GM12865 (cell line): ENCODE data around the gene RABGAP1L.
"Not testable (repeated sequence)": the region's sequence is repeated elsewhere in the genome, so short reads cannot be mapped to it uniquely, and the experiment has no call there.

ENCODE experiments used
- DNase-seq: peaks from one replicate; pipeline ENCODE4 v3.0.0; 2010; ENCODE audit warnings: low read depth
- H3K4me3 ChIP-seq: 2 replicates; pipeline ENCODE4 v1.5.1; 2011; ENCODE audit warnings: mild to moderate bottlenecking, low read depth, low read length, control low read depth
- TF ChIP-seq, protein P1 (sequence below): IDR thresholded peaks from 2 replicates; pipeline ENCODE4 v1.5.1; 2011; ENCODE audit warnings: low read length, control low read depth, low read depth, inconsistent platforms; ENCODE audit not compliant: insufficient read depth; ENCODE audit errors: missing control alignments

RABGAP1L gene

DNA sequence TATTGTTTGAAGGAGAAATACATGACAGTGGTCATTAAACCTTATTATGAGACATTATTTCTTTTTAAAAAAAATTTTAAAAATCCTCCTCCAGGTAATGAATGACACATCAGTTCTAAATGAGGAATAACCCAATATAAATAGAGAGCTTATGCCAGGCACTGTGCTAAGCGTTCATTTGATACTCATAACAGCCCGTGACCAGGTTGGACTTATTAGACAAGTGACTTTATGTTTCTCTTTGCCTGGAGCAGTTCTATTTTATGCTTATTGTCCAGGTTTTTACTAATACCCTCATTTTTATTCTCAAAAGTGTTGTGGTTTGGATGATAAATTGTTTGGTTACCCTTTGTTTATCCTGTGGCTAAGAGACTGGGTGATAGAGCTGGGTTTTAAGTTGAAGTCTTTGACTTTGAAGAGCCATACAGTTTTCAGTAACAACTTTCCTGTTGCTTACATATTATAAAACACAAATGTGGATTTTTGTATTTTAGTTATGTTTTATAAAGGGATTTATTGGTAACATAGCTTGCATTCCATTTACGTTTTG is 84.2 kb downstream of the RABGAP1L start:
- DNase-seq: no peak
- H3K4me3 ChIP-seq: no peak overlapping the region
- TF ChIP-seq, protein P1, sequence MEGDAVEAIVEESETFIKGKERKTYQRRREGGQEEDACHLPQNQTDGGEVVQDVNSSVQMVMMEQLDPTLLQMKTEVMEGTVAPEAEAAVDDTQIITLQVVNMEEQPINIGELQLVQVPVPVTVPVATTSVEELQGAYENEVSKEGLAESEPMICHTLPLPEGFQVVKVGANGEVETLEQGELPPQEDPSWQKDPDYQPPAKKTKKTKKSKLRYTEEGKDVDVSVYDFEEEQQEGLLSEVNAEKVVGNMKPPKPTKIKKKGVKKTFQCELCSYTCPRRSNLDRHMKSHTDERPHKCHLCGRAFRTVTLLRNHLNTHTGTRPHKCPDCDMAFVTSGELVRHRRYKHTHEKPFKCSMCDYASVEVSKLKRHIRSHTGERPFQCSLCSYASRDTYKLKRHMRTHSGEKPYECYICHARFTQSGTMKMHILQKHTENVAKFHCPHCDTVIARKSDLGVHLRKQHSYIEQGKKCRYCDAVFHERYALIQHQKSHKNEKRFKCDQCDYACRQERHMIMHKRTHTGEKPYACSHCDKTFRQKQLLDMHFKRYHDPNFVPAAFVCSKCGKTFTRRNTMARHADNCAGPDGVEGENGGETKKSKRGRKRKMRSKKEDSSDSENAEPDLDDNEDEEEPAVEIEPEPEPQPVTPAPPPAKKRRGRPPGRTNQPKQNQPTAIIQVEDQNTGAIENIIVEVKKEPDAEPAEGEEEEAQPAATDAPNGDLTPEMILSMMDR: no peak

DNA sequence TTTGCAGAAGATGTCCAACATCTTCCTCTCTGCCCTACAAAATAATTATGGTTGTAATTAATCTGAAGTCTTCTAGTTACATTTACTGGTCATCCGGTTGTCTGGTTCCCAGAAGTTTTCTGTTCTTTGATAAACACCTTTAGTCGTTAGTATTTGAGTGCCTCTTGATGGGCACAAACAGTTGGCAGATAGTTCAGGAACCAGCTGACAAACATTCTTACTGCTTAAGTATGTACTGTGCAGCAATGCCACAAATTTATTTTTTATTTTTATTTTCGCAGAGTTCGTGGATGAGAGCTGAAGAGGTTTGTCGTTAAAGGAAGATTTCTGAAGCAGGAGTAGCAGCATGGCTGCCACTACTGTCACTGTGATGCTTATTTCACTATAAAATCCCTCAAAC is 84.7 kb downstream of the RABGAP1L start:
- TF ChIP-seq, protein P1: no peak
- H3K4me3 ChIP-seq: no peak overlapping the region
- no peak for DNase-seq

DNA sequence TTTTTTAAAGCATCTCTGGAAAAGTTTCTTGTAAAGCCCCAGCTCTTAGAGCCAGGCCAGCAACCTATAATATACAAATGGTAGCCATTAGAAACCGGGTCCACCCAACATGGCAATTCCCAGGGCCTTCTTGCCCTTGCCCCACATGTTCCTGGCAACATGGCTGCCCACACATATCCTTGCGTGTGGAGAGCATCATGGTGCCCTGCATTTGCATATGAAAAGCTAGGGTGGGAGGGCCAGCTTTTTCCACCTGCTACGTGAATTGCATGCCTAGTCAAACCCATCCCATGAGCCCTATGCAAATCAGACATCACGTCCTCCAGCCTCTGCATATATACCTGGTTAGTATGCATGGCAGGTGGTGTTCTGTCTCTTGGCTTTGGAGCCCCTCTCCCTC is 88.2 kb downstream of the RABGAP1L start:
- TF ChIP-seq, protein P1: no peak
- no peak overlapping the region for H3K4me3 ChIP-seq
- DNase-seq: peak; percentile 5

DNA sequence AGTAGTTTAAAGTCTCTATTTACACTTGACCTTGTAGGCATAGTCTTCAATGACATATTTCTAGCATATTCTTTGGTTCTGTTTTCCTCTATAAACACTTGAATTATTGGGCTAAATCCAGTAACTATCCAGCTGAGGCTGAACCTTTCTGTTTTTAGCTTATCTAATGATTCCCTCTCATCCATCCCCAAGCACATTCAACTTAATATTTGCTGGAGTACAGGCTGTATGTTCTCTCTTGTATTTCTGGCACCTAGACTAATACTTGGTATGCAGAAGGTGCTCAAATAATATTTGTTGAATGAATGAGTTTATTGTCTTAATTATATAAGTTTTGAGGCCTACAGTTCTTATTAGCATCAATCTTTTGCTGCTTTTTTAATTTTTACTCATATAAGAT is 88.7 kb downstream of the RABGAP1L start:
- no peak overlapping the region for H3K4me3 ChIP-seq
- DNase-seq: no peak
- TF ChIP-seq, protein P1: no peak

DNA sequence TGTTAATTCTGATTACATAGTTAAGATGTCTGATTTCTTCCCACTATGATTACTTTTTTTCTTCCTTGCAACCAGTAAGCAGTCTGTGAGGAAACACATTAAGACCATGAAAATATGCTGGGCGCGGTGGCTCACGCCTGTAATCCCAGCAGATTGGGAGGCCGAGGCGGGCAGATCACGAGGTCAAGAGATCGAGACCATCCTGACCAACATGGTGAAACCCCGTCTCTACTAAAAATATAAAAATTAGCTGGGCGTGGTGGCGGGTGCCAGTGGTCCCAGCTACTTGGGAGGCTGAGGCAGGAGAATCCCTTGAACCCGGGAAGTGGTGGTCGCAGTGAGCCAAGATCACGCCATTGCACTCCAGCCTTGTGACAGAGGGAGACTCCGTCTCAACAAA is 97.1 kb downstream of the RABGAP1L start:
- not testable (repeated sequence) for DNase-seq

DNA sequence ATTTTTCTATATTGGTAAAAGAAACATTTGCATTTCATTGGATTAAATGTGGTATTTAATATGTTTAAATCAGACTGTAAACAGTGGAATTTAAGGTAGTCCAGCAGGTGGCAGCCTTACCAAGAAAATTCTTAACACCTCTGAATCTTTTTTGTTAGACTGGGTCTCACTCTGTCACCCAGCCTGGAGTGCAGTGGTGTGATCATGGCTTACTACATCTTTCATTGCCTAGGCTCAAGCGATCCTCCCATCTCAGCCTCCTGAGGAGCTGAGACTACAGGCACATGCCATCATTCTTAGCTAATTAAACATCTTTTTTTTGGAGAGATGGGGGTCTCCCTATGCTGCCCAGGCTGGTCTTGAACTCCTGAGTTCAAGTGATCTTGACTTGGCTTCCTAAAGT is 98.8 kb downstream of the RABGAP1L start:
- TF ChIP-seq, protein P1: peak; percentile 25
- no peak overlapping the region for H3K4me3 ChIP-seq
- peak; percentile 56 for DNase-seq

More for the DNA sequence above, 97.1 kb downstream of the RABGAP1L start:
- not testable (repeated sequence) for H3K4me3 ChIP-seq

DNA sequence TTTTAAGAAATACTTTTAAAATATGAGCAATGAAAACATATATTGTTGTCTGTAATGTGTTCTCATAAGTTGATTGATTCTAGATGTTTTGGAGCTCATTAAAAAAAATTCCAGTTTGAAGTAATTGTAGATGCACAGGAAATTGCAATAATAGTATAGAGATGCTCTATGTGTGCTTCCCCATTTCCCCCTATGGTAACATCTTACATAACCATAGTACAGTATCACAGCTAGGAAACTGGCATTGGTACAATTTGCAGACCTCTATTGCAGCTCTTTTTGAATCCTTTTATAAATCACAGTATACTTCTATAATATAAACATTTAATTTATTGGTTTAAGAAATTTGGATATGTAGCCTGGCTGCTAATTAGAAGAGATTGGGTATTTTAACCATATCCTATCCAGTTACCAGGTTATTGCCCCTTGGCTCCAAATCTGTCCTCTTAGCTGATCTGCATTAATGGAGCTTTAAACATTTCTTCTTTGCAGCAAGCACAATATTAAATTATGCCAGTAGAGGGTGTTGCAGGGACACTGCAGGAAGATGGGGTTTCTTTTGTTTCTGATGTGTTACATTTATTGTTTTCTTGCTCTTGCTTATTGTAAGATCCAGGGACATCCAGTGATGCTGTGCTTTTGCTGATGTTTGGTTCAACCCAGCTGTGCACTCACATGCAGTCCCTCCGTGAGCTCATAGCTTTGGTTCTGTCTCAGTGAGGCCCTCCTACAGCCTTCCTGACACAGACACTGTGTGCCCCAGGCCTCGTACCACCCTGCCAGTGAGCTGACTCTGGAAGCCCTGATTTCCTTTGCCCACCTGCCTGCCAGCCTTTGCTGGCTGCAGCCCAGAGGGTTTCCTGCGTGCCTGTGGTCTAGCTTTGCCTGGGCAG is 103.3 kb downstream of the RABGAP1L start:
- DNase-seq: peak; percentile 61
- TF ChIP-seq, protein P1: peak; percentile 55
- no peak overlapping the region for H3K4me3 ChIP-seq
